GM23338 (cell line): ENCODE results near the gene PRELP. TPM values are rescaled to one million over a fixed set of nuclear protein-coding genes. Genes with fewer than 3 reads are reported as not detected.
A peak's percentile ranks its signal among the peaks of the same experiment; 100 is the strongest.

Source experiments
- ATAC-seq: fragments of 200-7000 bp; cut with Tn5 transposase; 3 replicates; pipeline ENCODE4 v1.9.1; 2020
- DNase-seq: peaks from one replicate; pipeline ENCODE4 v3.0.0-alpha.2; 2015; ENCODE audit warnings: low spot score
- H2AFZ ChIP-seq: fragments of 200-600 bp; sonication (generic); 2 replicates; pipeline ENCODE4 v1.8.0; 2016; ENCODE audit warnings: antibody characterized with exemption, mild to moderate bottlenecking, moderate library complexity
- H3F3A ChIP-seq: fragments of 200-600 bp; sonication (generic); replicated peaks from 2 replicates; pipeline ENCODE4 v1.8.0; 2017; ENCODE audit warnings: antibody characterized with exemption, mixed run types, low read depth
- H3K27ac ChIP-seq: fragments of 200-600 bp; sonication (generic); 2 replicates; pipeline ENCODE4 v1.6.1; 2016; ENCODE audit warnings: low read depth
- H3K27me3 ChIP-seq: fragments of 200-600 bp; sonication (generic); 2 replicates; pipeline ENCODE4 v1.8.0; 2016; ENCODE audit warnings: mild to moderate bottlenecking, mixed run types, moderate library complexity; ENCODE audit not compliant: insufficient read depth
- H3K36me3 ChIP-seq: fragments of 200-600 bp; sonication (generic); 2 replicates; pipeline ENCODE4 v1.8.0; 2016; ENCODE audit warnings: mild to moderate bottlenecking; ENCODE audit not compliant: insufficient read depth
- H3K4me1 ChIP-seq: fragments of 200-600 bp; sonication (generic); 2 replicates; pipeline ENCODE4 v1.8.0; 2016; ENCODE audit warnings: mild to moderate bottlenecking, moderate library complexity; ENCODE audit not compliant: insufficient read depth
- H3K4me2 ChIP-seq: fragments of 200-600 bp; sonication (generic); 2 replicates; pipeline ENCODE4 v1.7.1; 2017; ENCODE audit warnings: mixed run types
- H3K4me3 ChIP-seq: fragments of 200-600 bp; sonication (generic); 2 replicates; pipeline ENCODE4 v1.6.1; 2016; ENCODE audit warnings: mixed run types
- H3K79me2 ChIP-seq: fragments of 200-600 bp; sonication (generic); replicated peaks from 2 replicates; pipeline ENCODE4 v1.8.0; 2017; ENCODE audit warnings: mild to moderate bottlenecking; ENCODE audit not compliant: insufficient read depth
- H3K9me2 ChIP-seq: fragments of 200-600 bp; sonication (generic); 2 replicates; pipeline ENCODE4 v1.8.0; 2017; ENCODE audit not compliant: insufficient read depth
- H4K20me1 ChIP-seq: fragments of 200-600 bp; sonication (generic); replicated peaks from 2 replicates; pipeline ENCODE4 v1.8.0; 2017; ENCODE audit warnings: mild to moderate bottlenecking; ENCODE audit not compliant: insufficient read depth
- H3K27ac Mint-ChIP-seq: 2 replicates; pipeline ENCODE4 v1.8.0; 2020; ENCODE audit warnings: inconsistent platforms, mild to moderate bottlenecking, moderate library complexity, mixed read lengths
- H3K27me3 Mint-ChIP-seq: 3 replicates; pipeline ENCODE4 v1.8.0; 2022; ENCODE audit warnings: low read depth, mild to moderate bottlenecking, moderate library complexity, mixed read lengths, inconsistent platforms; ENCODE audit not compliant: insufficient read depth, poor library complexity
- H3K36me3 Mint-ChIP-seq: 3 replicates; pipeline ENCODE4 v1.8.0; 2021; ENCODE audit warnings: low read depth, mild to moderate bottlenecking, inconsistent platforms, moderate library complexity, mixed read lengths
- H3K4me1 Mint-ChIP-seq: 3 replicates; pipeline ENCODE4 v1.8.0; 2020; ENCODE audit warnings: mild to moderate bottlenecking, inconsistent platforms, mixed read lengths
- H3K4me3 Mint-ChIP-seq: 3 replicates; pipeline ENCODE4 v1.8.0; 2021; ENCODE audit warnings: moderate library complexity, mild to moderate bottlenecking, inconsistent platforms, mixed read lengths
- H3K9me3 Mint-ChIP-seq: 3 replicates; pipeline ENCODE4 v1.8.0; 2020; ENCODE audit warnings: moderate library complexity, mild to moderate bottlenecking, inconsistent platforms, mixed read lengths
- CREB1 ChIP-seq: fragments of 250-450 bp; sonication (Bioruptor Pico); IDR thresholded peaks from 2 replicates; pipeline ENCODE4 v1.5.0; 2020; ENCODE audit warnings: low read depth, mild to moderate bottlenecking, moderate library complexity
- ETS1 ChIP-seq: IDR thresholded peaks from 2 replicates; pipeline ENCODE4 v1.6.1; 2016; ENCODE audit warnings: antibody characterized with exemption
- EZH2phosphoT487 ChIP-seq: fragments of 200-600 bp; sonication (generic); IDR thresholded peaks from one replicate; pipeline ENCODE4 v1.8.1; 2018; ENCODE audit warnings: antibody characterized with exemption; ENCODE audit not compliant: unreplicated experiment
- POLR2AphosphoS5 ChIP-seq: IDR thresholded peaks from 2 replicates; pipeline ENCODE4 v1.6.1; 2016; ENCODE audit warnings: antibody characterized with exemption, low read depth
- REST ChIP-seq: IDR thresholded peaks from one replicate; pipeline ENCODE4 v1.6.1; 2018; ENCODE audit warnings: antibody characterized with exemption; ENCODE audit not compliant: unreplicated experiment
- STAT1 ChIP-seq: IDR thresholded peaks from one replicate; pipeline ENCODE4 v1.6.1; 2016; ENCODE audit warnings: antibody characterized with exemption; ENCODE audit not compliant: unreplicated experiment
- ZNF462 ChIP-seq: fragments of 250-450 bp; sonication (Bioruptor Pico); IDR thresholded peaks from 2 replicates; pipeline ENCODE4 v1.5.0; 2020; ENCODE audit warnings: mild to moderate bottlenecking, moderate library complexity
- polyA plus RNA-seq: library from polyadenylated mRNA; unstranded; fragments of >200 nt; fragmentation: Nextera tagmentation; extraction: Ambion mirVana; gene quantifications from 2 replicates; pipeline ENCODE4 v1.2.1, GENCODE V29; 2016
- total RNA-seq: library from RNA; depleted of rRNA; stranded (reverse); fragments of >200 nt; shearing (Covaris generic); gene quantifications from 2 replicates; pipeline ENCODE4 v1.2.3, GENCODE V29; 2014
- TF ChIP-seq, protein P1 (sequence below), 2 experiments: fragments of 200-600 bp in 1 of 2; sonication (generic) in 1 of 2; conservative IDR thresholded peaks; 2 replicates each; pipeline versions ENCODE4 v1.5.1 to v1.6.1; 2016 to 2017; ENCODE audit warnings: antibody characterized with exemption in 2 of 2, low read depth in 2 of 2, mild to moderate bottlenecking in 2 of 2, moderate library complexity in 1 of 2

PRELP gene
- total and polyA plus RNA-seq, 2 experiments from 2014 or later: 0.03 TPM

DNA sequence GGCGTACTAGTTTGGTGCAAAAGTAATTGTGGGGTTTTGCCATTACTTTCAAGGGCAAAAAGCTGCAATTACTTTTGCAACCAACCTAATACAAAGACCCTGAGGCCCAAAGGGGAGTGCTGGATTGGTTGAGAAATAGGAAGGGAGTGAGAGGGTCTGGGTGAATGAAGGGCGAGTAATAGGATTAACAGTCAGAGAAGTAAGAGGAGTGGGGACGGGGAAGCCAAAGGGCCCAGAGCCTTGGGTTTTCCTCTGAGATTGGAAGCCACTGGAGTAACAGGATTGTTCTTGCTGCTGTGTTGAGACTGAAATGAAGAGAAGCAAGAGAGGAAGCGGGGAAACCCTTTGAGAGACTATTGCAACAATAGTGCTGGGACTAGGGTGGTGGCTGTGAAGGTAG lies 19.0 kb upstream of the PRELP start:
- Mint-ChIP-seq H3K4me1 (peaks cover 4% of the 10 kb centered on the region; the same call in 1 of the 3 replicates), H3K4me3 (no peak overlapping the region), H3K27ac (no peak overlapping the region), H3K9me3 (no peaks in the 10 kb centered on the region), H3K36me3 (no peaks in the 10 kb centered on the region), H3K27me3 (peaks cover 5% of the 10 kb centered on the region)
- H2AFZ ChIP-seq: peak overlapping the region; percentile 80
- H3F3A ChIP-seq: no peaks in the 10 kb centered on the region
- no peak for ATAC-seq
- no peak overlapping the region for H3K27ac ChIP-seq
- H3K4me3 ChIP-seq: no peak overlapping the region
- H4K20me1 ChIP-seq: no peaks in the 10 kb centered on the region
- H3K4me2 ChIP-seq: no peak overlapping the region
- no peaks in the 10 kb centered on the region for H3K79me2 ChIP-seq
- no peaks in the 10 kb centered on the region for H3K36me3 ChIP-seq
- DNase-seq: no peak
- TF ChIP-seq, protein P1, sequence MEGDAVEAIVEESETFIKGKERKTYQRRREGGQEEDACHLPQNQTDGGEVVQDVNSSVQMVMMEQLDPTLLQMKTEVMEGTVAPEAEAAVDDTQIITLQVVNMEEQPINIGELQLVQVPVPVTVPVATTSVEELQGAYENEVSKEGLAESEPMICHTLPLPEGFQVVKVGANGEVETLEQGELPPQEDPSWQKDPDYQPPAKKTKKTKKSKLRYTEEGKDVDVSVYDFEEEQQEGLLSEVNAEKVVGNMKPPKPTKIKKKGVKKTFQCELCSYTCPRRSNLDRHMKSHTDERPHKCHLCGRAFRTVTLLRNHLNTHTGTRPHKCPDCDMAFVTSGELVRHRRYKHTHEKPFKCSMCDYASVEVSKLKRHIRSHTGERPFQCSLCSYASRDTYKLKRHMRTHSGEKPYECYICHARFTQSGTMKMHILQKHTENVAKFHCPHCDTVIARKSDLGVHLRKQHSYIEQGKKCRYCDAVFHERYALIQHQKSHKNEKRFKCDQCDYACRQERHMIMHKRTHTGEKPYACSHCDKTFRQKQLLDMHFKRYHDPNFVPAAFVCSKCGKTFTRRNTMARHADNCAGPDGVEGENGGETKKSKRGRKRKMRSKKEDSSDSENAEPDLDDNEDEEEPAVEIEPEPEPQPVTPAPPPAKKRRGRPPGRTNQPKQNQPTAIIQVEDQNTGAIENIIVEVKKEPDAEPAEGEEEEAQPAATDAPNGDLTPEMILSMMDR (conservative IDR thresholded peaks at IDR 0.05; ENCODE audit: low read depth in 2 of 2): no peak
- TF ChIP-seq STAT1 (no peak), CREB1 (CRISPR knock-in tag) (no peak), REST (no peak), EZH2phosphoT487 (no peak), POLR2AphosphoS5 (no peak), ETS1 (no peak), ZNF462 (CRISPR knock-in tag) (no peak)
- no peaks in the 10 kb centered on the region for H3K4me1 ChIP-seq
- H3K9me2 ChIP-seq: no peaks in the 10 kb centered on the region
- H3K27me3 ChIP-seq: no peaks in the 10 kb centered on the region
